ENCODE data around the gene POFUT1. TPM values are rescaled to one million over a fixed set of nuclear protein-coding genes. Genes with fewer than 3 reads are reported as not detected.
"Not testable (repeated sequence)": the region's sequence is repeated elsewhere in the genome, so short reads cannot be mapped to it uniquely, and the experiment has no call there.

POFUT1 gene
- 10 to 100 TPM in 5 of 6 donors, 1 to 10 TPM in 1; 7.2 to 16.9 (median 14.7) TPM for polyA plus RNA-seq (ENCODE audit: low read depth in 6 of 6)

- Mint-ChIP-seq H3K4me3 (peak within 1 kb of the TSS; percentile 87 to 98 (median 96)), H3K36me3 (peaks cover 0 to 10% of the 10 kb centered on the region in 2 donors), H3K4me1 (peaks cover 65 to 77% (median 74%) of the 10 kb centered on the region in 3 donors), H3K27ac (peak within 1 kb of the TSS; percentile 92 to 98 (median 95)), H3K27me3 (no peaks in the 10 kb centered on the region), H3K9me3 (no peaks in the 10 kb centered on the region)
- DNase-seq (peak; percentile 88), ATAC-seq (ENCODE audit: low read depth in 2 of 2) (peak; percentile 97)
Measured at GRCh38 chr20:32207626-32208498, at the start of gene POFUT1, which contains the start of gene PLAGL2. Gene POFUT1 (plus strand): TSS chr20:32207880. CDS start chr20:32207942, 62 bp downstream. Gene PLAGL2 (minus strand): TSS chr20:32207743. CDS start chr20:32202178, 5,565 bp downstream.

GRCh38 chr20:32158351-32158750 lies 49.3 kb upstream of the POFUT1 start:
- DNase-seq: no peak
- Mint-ChIP-seq H3K9me3 (no peaks in the 10 kb centered on the region), H3K27me3 (no peaks in the 10 kb centered on the region), H3K4me3 (no peak overlapping the region), H3K27ac (peak overlapping the region in 1 of 6 donors; percentile 70), H3K36me3 (peaks cover 22 to 26% of the 10 kb centered on the region in 2 donors), H3K4me1 (peaks cover 0 to 6% (median 2%) of the 10 kb centered on the region in 3 donors)
- no peak for ATAC-seq (ENCODE audit: low read depth in 2 of 2)

- Mint-ChIP-seq H3K9me3 (no peaks in the 10 kb centered on the region), H3K27me3 (no peaks in the 10 kb centered on the region), H3K4me1 (peaks cover 0 to 6% (median 2%) of the 10 kb centered on the region in 3 donors), H3K27ac (no peak overlapping the region), H3K36me3 (peaks cover 22 to 26% of the 10 kb centered on the region in 2 donors), H3K4me3 (peak overlapping the region in 1 of 8 donors; percentile 61)
- no peak for DNase-seq
- no peak for ATAC-seq (ENCODE audit: low read depth in 2 of 2)
Measured at GRCh38 chr20:32158943-32159660, 48.6 kb upstream of the POFUT1 start.

GRCh38 chr20:32159766-32160221 lies 47.9 kb upstream of the POFUT1 start:
- H3K27me3 Mint-ChIP-seq: no peaks in the 10 kb centered on the region
- ATAC-seq (ENCODE audit: low read depth in 2 of 2): no peak
- H3K4me1 Mint-ChIP-seq: peaks cover 0 to 6% (median 2%) of the 10 kb centered on the region in 3 donors
- no peak for DNase-seq
- peak overlapping the region in 1 of 6 donors; percentile 42 for H3K27ac Mint-ChIP-seq
- H3K36me3 Mint-ChIP-seq: peaks cover 22 to 27% of the 10 kb centered on the region in 2 donors
- no peak overlapping the region for H3K4me3 Mint-ChIP-seq
- H3K9me3 Mint-ChIP-seq: no peaks in the 10 kb centered on the region

DNA sequence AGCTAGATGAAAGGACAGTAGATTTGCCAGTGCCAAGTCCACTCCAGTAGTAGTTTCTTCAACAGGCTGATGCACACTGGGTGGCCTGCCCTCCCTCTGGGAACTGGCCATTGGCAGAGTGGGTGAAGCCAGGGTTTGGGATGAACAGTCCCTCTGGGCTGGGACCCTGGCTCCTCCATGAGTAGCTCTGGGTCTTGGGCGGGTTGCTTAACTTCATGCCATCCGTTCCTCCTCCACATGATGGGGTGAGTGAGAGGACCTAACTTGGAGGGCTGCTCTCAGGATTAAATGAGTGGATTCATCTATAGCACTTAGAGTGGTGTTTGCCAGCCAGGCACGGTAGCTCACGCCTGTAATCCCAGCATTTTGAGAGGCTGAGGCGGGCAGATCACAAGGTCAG lies 47.3 kb upstream of the POFUT1 start:
- Mint-ChIP-seq H3K36me3 (peaks cover 22 to 33% of the 10 kb centered on the region in 2 donors), H3K4me1 (peaks cover 0 to 2% (median 0%) of the 10 kb centered on the region in 3 donors), H3K4me3 (no peak overlapping the region), H3K27ac (no peak overlapping the region), H3K9me3 (no peaks in the 10 kb centered on the region), H3K27me3 (no peaks in the 10 kb centered on the region)
- ATAC-seq (ENCODE audit: low read depth in 2 of 2) (no peak), DNase-seq (no peak)

GRCh38 chr20:32162351-32162750 lies 45.3 kb upstream of the POFUT1 start:
- Mint-ChIP-seq H3K4me3 (no peak overlapping the region), H3K27ac (peak overlapping the region in 3 of 6 donors; percentile 8 to 38 (median 23)), H3K9me3 (no peaks in the 10 kb centered on the region), H3K27me3 (no peaks in the 10 kb centered on the region), H3K4me1 (no peaks in the 10 kb centered on the region), H3K36me3 (peaks cover 22 to 50% of the 10 kb centered on the region in 2 donors)
- ATAC-seq (ENCODE audit: low read depth in 2 of 2) (no peak), DNase-seq (no peak)

DNA sequence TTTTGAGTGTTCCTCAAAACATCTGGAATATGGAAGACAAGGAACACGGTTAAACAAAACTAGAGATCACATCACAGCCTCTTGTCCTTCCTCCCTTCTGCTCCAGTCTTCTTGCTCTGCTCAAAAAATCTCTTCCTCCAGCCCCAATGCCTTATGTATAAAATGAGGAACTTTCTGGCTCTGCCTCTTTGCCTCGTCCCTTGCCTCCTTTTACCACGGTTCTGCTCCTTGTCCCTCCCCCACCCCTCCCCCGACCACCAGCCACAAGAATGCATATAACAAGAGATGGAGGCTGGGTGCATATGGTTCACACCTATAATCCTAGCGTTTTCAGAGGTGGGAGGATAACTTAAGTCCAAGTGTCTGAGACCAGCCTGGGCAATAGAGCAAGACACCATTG lies 43.7 kb upstream of the POFUT1 start:
- H3K36me3 Mint-ChIP-seq: peaks cover 22 to 50% of the 10 kb centered on the region in 2 donors
- DNase-seq (no peak), ATAC-seq (ENCODE audit: low read depth in 2 of 2) (no peak)
- H3K27ac Mint-ChIP-seq: peak overlapping the region in 2 of 6 donors; percentile 24 to 47
- no peak overlapping the region for H3K4me3 Mint-ChIP-seq
- H3K27me3 Mint-ChIP-seq: no peaks in the 10 kb centered on the region
- no peaks in the 10 kb centered on the region for H3K4me1 Mint-ChIP-seq
- H3K9me3 Mint-ChIP-seq: no peaks in the 10 kb centered on the region

- Mint-ChIP-seq H3K4me3 (no peak overlapping the region), H3K36me3 (peaks cover 22 to 50% of the 10 kb centered on the region in 2 donors), H3K4me1 (no peaks in the 10 kb centered on the region), H3K27me3 (no peaks in the 10 kb centered on the region), H3K9me3 (no peaks in the 10 kb centered on the region), H3K27ac (no peak overlapping the region)
- DNase-seq (no peak), ATAC-seq (ENCODE audit: low read depth in 2 of 2) (no peak)
Measured at GRCh38 chr20:32164984-32165735, 42.5 kb upstream of the POFUT1 start.

- peak overlapping the region in 1 of 6 donors; percentile 57 for H3K27ac Mint-ChIP-seq
Measured at GRCh38 chr20:32165836-32166545, 41.7 kb upstream of the POFUT1 start.

DNA sequence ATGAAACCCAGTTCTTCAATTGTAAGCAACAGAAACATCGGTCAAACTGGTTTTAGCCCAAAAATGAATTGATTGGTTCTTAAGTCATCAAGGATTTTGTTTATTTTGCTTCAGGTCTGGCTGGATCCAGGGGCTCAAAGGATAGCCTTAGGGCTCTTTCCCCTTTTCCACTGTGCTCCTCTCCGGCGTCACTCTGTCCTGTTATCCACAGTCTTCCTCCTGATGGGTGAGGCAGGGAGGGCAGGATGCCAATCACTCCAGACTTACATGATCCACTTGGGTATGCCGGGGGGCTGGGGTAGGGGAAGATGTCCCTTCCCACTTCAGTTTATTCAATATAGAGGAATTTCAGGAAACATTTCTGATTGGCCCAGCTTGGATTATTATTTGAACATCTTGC lies 40.1 kb upstream of the POFUT1 start:
- Mint-ChIP-seq H3K4me1 (no peaks in the 10 kb centered on the region), H3K27me3 (no peaks in the 10 kb centered on the region), H3K36me3 (peaks cover 7 to 35% of the 10 kb centered on the region in 2 donors), H3K27ac (peak overlapping the region in 1 of 6 donors; percentile 35), H3K4me3 (no peak overlapping the region), H3K9me3 (no peaks in the 10 kb centered on the region)
- DNase-seq (no peak), ATAC-seq (ENCODE audit: low read depth in 2 of 2) (no peak)

More at GRCh38 chr20:32165836-32166545, 41.7 kb upstream of the POFUT1 start:
- H3K4me1 Mint-ChIP-seq: no peaks in the 10 kb centered on the region
- H3K4me3 Mint-ChIP-seq: no peak overlapping the region
- peaks cover 22 to 50% of the 10 kb centered on the region in 2 donors for H3K36me3 Mint-ChIP-seq
- DNase-seq: no peak
- no peaks in the 10 kb centered on the region for H3K9me3 Mint-ChIP-seq
- no peak for ATAC-seq (ENCODE audit: low read depth in 2 of 2)
- no peaks in the 10 kb centered on the region for H3K27me3 Mint-ChIP-seq

- H3K27me3 Mint-ChIP-seq: no peaks in the 10 kb centered on the region
- H3K4me3 Mint-ChIP-seq: no peak overlapping the region
- peak overlapping the region in 1 of 6 donors; percentile 88 for H3K27ac Mint-ChIP-seq
- H3K36me3 Mint-ChIP-seq: peaks cover 4 to 31% of the 10 kb centered on the region in 2 donors
- H3K9me3 Mint-ChIP-seq: no peaks in the 10 kb centered on the region
- no peak for ATAC-seq (ENCODE audit: low read depth in 2 of 2)
- DNase-seq: no peak
- H3K4me1 Mint-ChIP-seq: no peaks in the 10 kb centered on the region
Measured at GRCh38 chr20:32168184-32168910, 39.3 kb upstream of the POFUT1 start.

GRCh38 chr20:32177696-32178095 lies 30.0 kb upstream of the POFUT1 start:
- H3K27me3 Mint-ChIP-seq; H3K4me1 Mint-ChIP-seq; H3K36me3 Mint-ChIP-seq; ATAC-seq (ENCODE audit: low read depth in 2 of 2); H3K4me3 Mint-ChIP-seq; H3K27ac Mint-ChIP-seq; H3K9me3 Mint-ChIP-seq; DNase-seq: not testable (repeated sequence)
